ENCODE results near the gene SSH2.
A peak's percentile ranks its signal among the peaks of the same experiment; 100 is the strongest.

Gene SSH2

GRCh38 chr17:29595943-29596774, 333.9 kb downstream of the SSH2 start:
- DNase-seq = no peak

GRCh38 chr17:29595107-29595942, 334.7 kb downstream of the SSH2 start:
- DNase-seq = no peak

GRCh38 chr17:29594519-29595090, 335.4 kb downstream of the SSH2 start:
- DNase-seq = no peak

- DNase-seq = peak; percentile 12
Measured at GRCh38 chr17:29593591-29594518, 336.2 kb downstream of the SSH2 start.

- peak; percentile 47 for DNase-seq
Measured at GRCh38 chr17:29592850-29593551, 337.0 kb downstream of the SSH2 start, which contains the start of gene ANKRD13B. Gene ANKRD13B (plus strand): TSS chr17:29593132. CDS start chr17:29593622, 490 bp downstream.

GRCh38 chr17:29591737-29592608, 338.1 kb downstream of the SSH2 start:
- peak; percentile 89 for DNase-seq

- no peak for DNase-seq
Measured at GRCh38 chr17:29591146-29591736, 338.8 kb downstream of the SSH2 start.

GRCh38 chr17:29590411-29591145, 339.4 kb downstream of the SSH2 start:
- peak; percentile 52 for DNase-seq

GRCh38 chr17:29589524-29590410, 340.3 kb downstream of the SSH2 start, which contains the start of gene GIT1:
Gene GIT1 (minus strand): TSS chr17:29589648. CDS start chr17:29589378, 270 bp downstream.
- peak; percentile 80 for DNase-seq

- peak; percentile 43 for DNase-seq
Measured at GRCh38 chr17:29588562-29589411, 341.2 kb downstream of the SSH2 start.

GRCh38 chr17:29588017-29588561, 341.9 kb downstream of the SSH2 start:
- no peak for DNase-seq

- no peak for DNase-seq
Measured at GRCh38 chr17:29587591-29587990, 342.4 kb downstream of the SSH2 start.

- DNase-seq = no peak
Measured at GRCh38 chr17:29586676-29587469, 343.2 kb downstream of the SSH2 start.

GRCh38 chr17:29585080-29585751, 344.8 kb downstream of the SSH2 start:
- no peak for DNase-seq

GRCh38 chr17:29584452-29585079, 345.5 kb downstream of the SSH2 start:
- no peak for DNase-seq

Data from NCI-H1092 (cell line).